Measurements from ENCODE around the gene SGPL1. TPM values are rescaled to one million over a fixed set of nuclear protein-coding genes. Genes with fewer than 3 reads are reported as not detected.
A peak's percentile ranks its signal among the peaks of the same experiment; 100 is the strongest.

The SGPL1 gene
- polyA plus RNA-seq, 1 donor (not counting 4 experiments of a cell fraction or from before 2014, with no cell fraction given) = 31.4 TPM

GRCh38 chr10:70847659-70848360 lies 32.1 kb downstream of the SGPL1 start:
- Histone ChIP-seq H3K9me3 (ENCODE audit: control insufficient read depth, low read depth, low read length) (no peaks in the 10 kb centered on the region), H3K27me3 (ENCODE audit: control insufficient read depth, extremely low read depth, insufficient read depth, low read length) (no peaks in the 10 kb centered on the region), H3K9me1 (ENCODE audit: control insufficient read depth, extremely low read depth, insufficient read depth, low read length) (no peaks in the 10 kb centered on the region), H3K9ac (ENCODE audit: control insufficient read depth, extremely low read depth, insufficient read depth, low read length) (no peak overlapping the region), H3K4me3 (ENCODE audit: control insufficient read depth in 2 of 3, extremely low read depth in 1 of 3, insufficient read depth in 2 of 3, low read depth in 1 of 3, low read length in 3 of 3) (no peak overlapping the region), H3K27ac (ENCODE audit: control insufficient read depth, insufficient read depth, low read length) (no peak overlapping the region), H3K79me2 (ENCODE audit: control insufficient read depth, insufficient read depth, low read length) (peaks cover 3% of the 10 kb centered on the region), H4K20me1 (ENCODE audit: control insufficient read depth, extremely low read depth, insufficient read depth, low read length) (no peaks in the 10 kb centered on the region), H2AFZ (ENCODE audit: control insufficient read depth, low read length) (no peak overlapping the region), H3K4me1 (ENCODE audit: control insufficient read depth, extremely low read depth, insufficient read depth, low read length) (peaks cover 16% of the 10 kb centered on the region), H3K4me2 (ENCODE audit: control insufficient read depth, extremely low read depth, insufficient read depth, low read depth, low read length) (no peak overlapping the region), H3K36me3 (ENCODE audit: control insufficient read depth in 2 of 2, extremely low read depth in 1 of 2, insufficient read depth in 2 of 2, low read length in 2 of 2) (peaks cover 12 to 22% of the 10 kb centered on the region in 2 experiments)
- TF ChIP-seq EZH2 (IDR thresholded peaks at IDR 0.05; ENCODE audit: low read length) = no peak
- no peak for TF ChIP-seq CTCF (optimal IDR thresholded peaks at IDR 0.05 in 1 of 3, IDR thresholded peaks at IDR 0.05 in 1 of 3, conservative IDR thresholded peaks at IDR 0.05 in 1 of 3; ENCODE audit: extremely low read depth in 1 of 3, insufficient read depth in 2 of 3, low read length in 3 of 3)
- dilution Hi-C loops (cut with MboI; ENCODE audit: extremely low pct_ligation_motif_present, low sequenced_read_pairs) = no loop called here
- FAIRE-seq (no peak), DNase-seq (ENCODE audit: low read depth, low spot score) (no peak)

- Histone ChIP-seq H3K4me1 (ENCODE audit: control insufficient read depth, extremely low read depth, insufficient read depth, low read length) (peaks cover 18% of the 10 kb centered on the region), H3K27ac (ENCODE audit: control insufficient read depth, insufficient read depth, low read length) (no peak overlapping the region), H3K27me3 (ENCODE audit: control insufficient read depth, extremely low read depth, insufficient read depth, low read length) (no peaks in the 10 kb centered on the region), H3K36me3 (ENCODE audit: control insufficient read depth in 2 of 2, extremely low read depth in 1 of 2, insufficient read depth in 2 of 2, low read length in 2 of 2) (peaks cover 11 to 20% of the 10 kb centered on the region in 2 experiments), H3K4me3 (ENCODE audit: control insufficient read depth in 2 of 3, extremely low read depth in 1 of 3, insufficient read depth in 2 of 3, low read depth in 1 of 3, low read length in 3 of 3) (no peak overlapping the region), H3K4me2 (ENCODE audit: control insufficient read depth, extremely low read depth, insufficient read depth, low read depth, low read length) (peak overlapping the region; percentile 25), H4K20me1 (ENCODE audit: control insufficient read depth, extremely low read depth, insufficient read depth, low read length) (no peaks in the 10 kb centered on the region), H2AFZ (ENCODE audit: control insufficient read depth, low read length) (no peak overlapping the region), H3K79me2 (ENCODE audit: control insufficient read depth, insufficient read depth, low read length) (no peaks in the 10 kb centered on the region), H3K9ac (ENCODE audit: control insufficient read depth, extremely low read depth, insufficient read depth, low read length) (no peak overlapping the region), H3K9me1 (ENCODE audit: control insufficient read depth, extremely low read depth, insufficient read depth, low read length) (no peaks in the 10 kb centered on the region), H3K9me3 (ENCODE audit: control insufficient read depth, low read depth, low read length) (no peaks in the 10 kb centered on the region)
- no peak for DNase-seq (ENCODE audit: low read depth, low spot score)
- peak; percentile 48 for FAIRE-seq
- TF ChIP-seq CTCF (optimal IDR thresholded peaks at IDR 0.05 in 1 of 3, IDR thresholded peaks at IDR 0.05 in 1 of 3, conservative IDR thresholded peaks at IDR 0.05 in 1 of 3; ENCODE audit: extremely low read depth in 1 of 3, insufficient read depth in 2 of 3, low read length in 3 of 3) (no peak), EZH2 (IDR thresholded peaks at IDR 0.05; ENCODE audit: low read length) (no peak)
- dilution Hi-C loops (cut with MboI; ENCODE audit: extremely low pct_ligation_motif_present, low sequenced_read_pairs) = no loop called here
Measured at GRCh38 chr10:70849582-70850016, 33.9 kb downstream of the SGPL1 start.
